ENCODE measurements around the gene WIPF1.

- TF ChIP-seq MEIS1 (CRISPR knock-in tag; IDR thresholded peaks at IDR 0.05; ENCODE audit: borderline replicate concordance) (no peak), ZNF761 (CRISPR knock-in tag; conservative IDR thresholded peaks at IDR 0.05) (no peak), ZNF574 (CRISPR knock-in tag; IDR thresholded peaks at IDR 0.05) (no peak), POLR2A (IDR thresholded peaks at IDR 0.05; ENCODE audit: insufficient read depth in 1 of 2, low read depth in 2 of 2, low read length in 2 of 2) (no peak), ATF1 (CRISPR knock-in tag; IDR thresholded peaks at IDR 0.05) (no peak)
Measured at GRCh38 chr2:174551697-174552096, 45.9 kb downstream of the WIPF1 start.
